GM12873 (cell line): Measurements from ENCODE around the gene TOX2.

Experiments used
- CTCF ChIP-seq: IDR thresholded peaks from 2 replicates; pipeline ENCODE4 v1.5.1; 2012; ENCODE audit warnings: low read depth, mild to moderate bottlenecking, moderate library complexity, low read length, control low read depth; ENCODE audit not compliant: insufficient read depth; ENCODE audit errors: missing control alignments

Gene TOX2

GRCh38 chr20:43961116-43961515, 46.5 kb downstream of the TOX2 start:
- TF ChIP-seq CTCF, result no peak

GRCh38 chr20:43961541-43962471, 47.2 kb downstream of the TOX2 start:
- no peak for TF ChIP-seq CTCF

- no peak for TF ChIP-seq CTCF
Observed at GRCh38 chr20:43962530-43962929, 47.9 kb downstream of the TOX2 start.

- no peak for TF ChIP-seq CTCF
Observed at GRCh38 chr20:43963233-43963632, 48.6 kb downstream of the TOX2 start.

- TF ChIP-seq CTCF, result no peak
Observed at GRCh38 chr20:43963872-43964791, 49.5 kb downstream of the TOX2 start.

GRCh38 chr20:43968341-43969000, 53.8 kb downstream of the TOX2 start:
- no peak for TF ChIP-seq CTCF

- TF ChIP-seq CTCF, result no peak
Observed at GRCh38 chr20:43969028-43969447, 54.4 kb downstream of the TOX2 start.
